Natural killer cell (primary cell): ENCODE data around the gene ADCY9. TPM values are rescaled to one million over a fixed set of nuclear protein-coding genes. Genes with fewer than 3 reads are reported as not detected.
A peak's percentile ranks its signal among the peaks of the same experiment; 100 is the strongest.

Experiments
- ATAC-seq, 3 donors: fragments of 150-1000 bp in 2 of 3; fragments of 200-7000 bp in 1 of 3; cut with Tn5 transposase; 1 replicate in 1 of 3; 2 replicates in 2 of 3; pipeline ENCODE4 v1.10.0; 2021; ENCODE audit warnings: mild to moderate bottlenecking in 2 of 3, moderate library complexity in 2 of 3
- DNase-seq, 2 donors: peaks; one replicate each; pipeline versions ENCODE4 v3.0.0 to v3.0.0-alpha.2; 2013 to 2021; ENCODE audit warnings: mixed read lengths in 1 of 2
- H3K27ac ChIP-seq: one replicate; pipeline ENCODE4 v1.5.1; 2013; ENCODE audit warnings: mild to moderate bottlenecking, low read length
- H3K27me3 ChIP-seq: one replicate; pipeline ENCODE4 v1.6.1; 2013; ENCODE audit warnings: low read length; ENCODE audit not compliant: control insufficient read depth, insufficient read depth
- H3K36me3 ChIP-seq: one replicate; pipeline ENCODE4 v1.6.1; 2013; ENCODE audit warnings: low read length; ENCODE audit not compliant: control insufficient read depth, insufficient read depth
- H3K4me1 ChIP-seq: one replicate; pipeline ENCODE4 v1.6.1; 2013; ENCODE audit warnings: low read length; ENCODE audit not compliant: control insufficient read depth, insufficient read depth
- H3K4me3 ChIP-seq: one replicate; pipeline ENCODE4 v1.5.1; 2013; ENCODE audit warnings: low read length
- H3K9me3 ChIP-seq: one replicate; pipeline ENCODE4 v1.6.1; 2013; ENCODE audit warnings: low read length; ENCODE audit not compliant: control insufficient read depth, insufficient read depth
- H3K27ac Mint-ChIP-seq, 2 donors: one replicate each; pipeline ENCODE4 v1.8.0; 2022; ENCODE audit warnings: mild to moderate bottlenecking in 2 of 2, mixed read lengths in 2 of 2, moderate library complexity in 1 of 2
- H3K27me3 Mint-ChIP-seq, 2 donors: one replicate each; pipeline ENCODE4 v1.8.0; 2022; ENCODE audit warnings: low read depth in 2 of 2, mixed read lengths in 2 of 2
- H3K36me3 Mint-ChIP-seq: one replicate; pipeline ENCODE4 v1.8.0; 2022; ENCODE audit warnings: mixed read lengths
- H3K4me1 Mint-ChIP-seq, 2 donors: one replicate each; pipeline ENCODE4 v1.8.0; 2022; ENCODE audit warnings: mixed read lengths in 2 of 2
- H3K4me3 Mint-ChIP-seq: one replicate; pipeline ENCODE4 v1.8.0; 2022; ENCODE audit warnings: mild to moderate bottlenecking, moderate library complexity, mixed read lengths
- H3K9me3 Mint-ChIP-seq, 2 donors: one replicate each; pipeline ENCODE4 v1.8.0; 2022; ENCODE audit warnings: mixed read lengths in 2 of 2
- WGBS: methylation state at CpG from one replicate; pipeline ENCODE4 v1.1.7; 2013; ENCODE audit warnings: missing lambda C conversion rate; ENCODE audit not compliant: insufficient coverage; 5-methylcytosine and 5-hydroxymethylcytosine counted together
- intact Hi-C: fragments of 100-400 bp; cut with micrococcal nuclease; formaldehyde crosslinking; loops from one replicate; pipeline ENCODE4 v1.14.2; 2022
- total RNA-seq, 4 donors: library from RNA; stranded (reverse); fragments of 120-200 nt in 1 of 4; gene quantifications; one replicate each; pipeline versions ENCODE4 v1.2.3 to v1.2.4, GENCODE V29; 2013 to 2022
- TF ChIP-seq, protein P1 (sequence below): fragments of 200-600 bp; IDR thresholded peaks from one replicate; pipeline ENCODE4 v1.8.0; 2022; ENCODE audit warnings: antibody characterized with exemption

The ADCY9 gene
- total RNA-seq, 3 donors from 2014 or later (not counting 1 experiment from before 2014, with no cell fraction given) = 28.0 to 52.4 (median 38.3) TPM

DNA sequence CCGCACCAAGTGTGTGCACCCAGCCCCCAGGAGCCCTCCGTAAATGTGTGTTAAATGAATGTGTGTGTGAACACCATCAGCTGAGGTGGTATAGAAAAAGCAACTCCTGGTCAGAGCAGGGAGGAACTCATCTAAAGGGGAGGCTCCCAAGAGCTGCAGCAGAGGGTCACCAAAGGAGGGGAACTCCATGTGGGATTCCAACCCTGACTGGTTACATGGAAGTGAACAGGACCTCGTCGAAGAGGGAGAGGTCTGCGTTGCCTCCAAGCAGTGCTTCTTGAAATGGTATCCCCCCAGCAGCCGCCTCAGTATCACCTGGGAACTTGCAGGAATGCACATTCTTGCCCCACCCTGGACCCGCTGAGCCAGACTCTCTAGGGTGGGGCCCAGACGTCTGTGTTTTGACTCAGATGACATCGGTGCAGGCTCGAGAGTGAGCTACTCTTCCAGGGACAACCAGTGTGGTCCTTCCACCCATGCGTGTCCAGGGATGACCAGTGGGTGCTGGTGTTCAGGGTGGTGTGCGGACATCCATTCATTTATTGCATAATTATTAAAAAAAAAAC lies 30.8 kb downstream of the ADCY9 start:
- H3K4me3 Mint-ChIP-seq = no peak overlapping the region
- H3K36me3 ChIP-seq = no peaks in the 10 kb centered on the region
- intact Hi-C loops = no loop called here
- H3K4me1 ChIP-seq = peaks cover 21% of the 10 kb centered on the region
- WGBS = 93% methylated on average over 12 of the region's 12 CpGs
- TF ChIP-seq, protein P1, sequence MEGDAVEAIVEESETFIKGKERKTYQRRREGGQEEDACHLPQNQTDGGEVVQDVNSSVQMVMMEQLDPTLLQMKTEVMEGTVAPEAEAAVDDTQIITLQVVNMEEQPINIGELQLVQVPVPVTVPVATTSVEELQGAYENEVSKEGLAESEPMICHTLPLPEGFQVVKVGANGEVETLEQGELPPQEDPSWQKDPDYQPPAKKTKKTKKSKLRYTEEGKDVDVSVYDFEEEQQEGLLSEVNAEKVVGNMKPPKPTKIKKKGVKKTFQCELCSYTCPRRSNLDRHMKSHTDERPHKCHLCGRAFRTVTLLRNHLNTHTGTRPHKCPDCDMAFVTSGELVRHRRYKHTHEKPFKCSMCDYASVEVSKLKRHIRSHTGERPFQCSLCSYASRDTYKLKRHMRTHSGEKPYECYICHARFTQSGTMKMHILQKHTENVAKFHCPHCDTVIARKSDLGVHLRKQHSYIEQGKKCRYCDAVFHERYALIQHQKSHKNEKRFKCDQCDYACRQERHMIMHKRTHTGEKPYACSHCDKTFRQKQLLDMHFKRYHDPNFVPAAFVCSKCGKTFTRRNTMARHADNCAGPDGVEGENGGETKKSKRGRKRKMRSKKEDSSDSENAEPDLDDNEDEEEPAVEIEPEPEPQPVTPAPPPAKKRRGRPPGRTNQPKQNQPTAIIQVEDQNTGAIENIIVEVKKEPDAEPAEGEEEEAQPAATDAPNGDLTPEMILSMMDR = no peak
- H3K9me3 Mint-ChIP-seq = no peaks in the 10 kb centered on the region
- ATAC-seq = no peak
- no peaks in the 10 kb centered on the region for H3K36me3 Mint-ChIP-seq
- H3K27ac ChIP-seq = no peak overlapping the region
- no peaks in the 10 kb centered on the region for H3K27me3 ChIP-seq
- H3K4me3 ChIP-seq = no peak overlapping the region
- no peak for DNase-seq
- H3K27me3 Mint-ChIP-seq = no peaks in the 10 kb centered on the region
- no peaks in the 10 kb centered on the region for H3K9me3 ChIP-seq
- H3K27ac Mint-ChIP-seq = peak overlapping the region in 1 of 2 donors; percentile 38
- H3K4me1 Mint-ChIP-seq = peaks cover 30 to 61% of the 10 kb centered on the region in 2 donors

DNA sequence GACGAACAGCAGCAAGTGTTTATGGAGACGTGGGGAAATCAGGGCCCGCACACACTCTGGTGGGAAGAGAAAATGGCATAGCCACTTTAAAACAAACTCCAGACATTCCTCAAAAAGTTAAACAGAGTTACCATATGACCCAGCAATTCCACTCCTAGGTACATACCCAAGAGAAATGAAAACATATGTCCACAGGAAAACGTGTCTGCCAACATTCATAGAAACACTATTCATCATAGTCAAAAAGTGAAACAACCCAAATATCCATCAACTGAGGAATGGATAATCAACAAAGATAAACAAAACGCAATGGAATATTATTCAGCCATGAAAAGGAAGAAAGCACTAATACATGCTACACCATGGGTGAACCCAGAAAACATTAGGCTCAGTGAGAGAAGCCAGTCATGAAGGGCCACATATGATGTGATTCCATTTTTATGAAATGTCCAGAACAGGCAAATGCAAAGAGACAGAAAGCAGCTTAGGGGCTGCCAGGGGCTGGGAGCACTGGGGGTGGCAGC lies 32.8 kb downstream of the ADCY9 start:
- DNase-seq = no peak
- whole genome bisulfite sequencing = 93% methylated on average over 5 of the region's 5 CpGs
- peaks cover 18% of the 10 kb centered on the region for H3K4me1 ChIP-seq
- Mint-ChIP-seq H3K27me3 (no peaks in the 10 kb centered on the region), H3K27ac (no peak overlapping the region), H3K4me3 (no peak overlapping the region), H3K9me3 (no peaks in the 10 kb centered on the region), H3K36me3 (no peaks in the 10 kb centered on the region), H3K4me1 (peaks cover 30 to 51% of the 10 kb centered on the region in 2 donors)
- ATAC-seq = no peak
- intact Hi-C loops = no loop called here
- TF ChIP-seq, protein P1 = no peak
- no peaks in the 10 kb centered on the region for H3K27me3 ChIP-seq
- H3K27ac ChIP-seq = no peak overlapping the region
- H3K4me3 ChIP-seq = no peak overlapping the region
- no peaks in the 10 kb centered on the region for H3K9me3 ChIP-seq
- H3K36me3 ChIP-seq = no peaks in the 10 kb centered on the region

DNA sequence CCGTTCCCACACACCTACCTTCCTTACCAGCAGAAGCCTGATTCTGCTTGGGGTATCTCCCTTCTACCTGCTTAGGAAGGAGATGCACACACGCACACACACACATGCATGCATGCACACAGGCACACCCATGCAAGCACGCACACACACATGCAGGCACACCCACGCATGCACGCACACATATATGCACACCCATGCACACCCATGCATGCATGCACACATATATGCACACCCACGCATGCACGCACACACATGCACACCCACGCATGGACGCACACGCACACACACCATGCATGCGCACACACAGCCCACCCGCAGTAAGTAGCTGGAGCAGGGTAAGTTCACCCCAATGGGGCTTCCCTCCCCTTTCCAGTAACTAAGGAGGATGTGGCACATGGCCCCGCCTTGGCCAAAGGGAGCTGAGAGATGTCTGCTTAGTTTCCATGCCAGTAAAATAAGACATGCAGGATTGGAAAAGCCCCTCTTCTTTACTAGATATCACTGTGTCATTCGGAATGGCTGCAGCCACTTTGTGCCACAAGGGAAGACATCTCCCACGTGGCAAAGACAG lies 33.7 kb downstream of the ADCY9 start:
- Histone ChIP-seq H3K27ac (no peak overlapping the region), H3K36me3 (no peaks in the 10 kb centered on the region), H3K4me3 (no peak overlapping the region), H3K9me3 (no peaks in the 10 kb centered on the region), H3K27me3 (no peaks in the 10 kb centered on the region), H3K4me1 (peaks cover 18% of the 10 kb centered on the region)
- H3K4me3 Mint-ChIP-seq = no peak overlapping the region
- TF ChIP-seq, protein P1 = no peak
- WGBS = 88% methylated on average over 14 of the region's 15 CpGs
- no peak for ATAC-seq
- H3K9me3 Mint-ChIP-seq = no peaks in the 10 kb centered on the region
- H3K36me3 Mint-ChIP-seq = no peaks in the 10 kb centered on the region
- no peaks in the 10 kb centered on the region for H3K27me3 Mint-ChIP-seq
- intact Hi-C loops = no loop called here
- no peak overlapping the region for H3K27ac Mint-ChIP-seq
- H3K4me1 Mint-ChIP-seq = peaks cover 30 to 45% of the 10 kb centered on the region in 2 donors
- no peak for DNase-seq
